Astrocyte (in vitro differentiated cells and primary cell): ENCODE data around the gene SLC9A9. TPM values are rescaled to one million over a fixed set of nuclear protein-coding genes. Genes with fewer than 3 reads are reported as not detected.

Source experiments
- DNase-seq: peaks from one replicate; pipeline ENCODE4 v3.0.0-alpha.2; 2010; ENCODE audit warnings: low read depth
- FAIRE-seq: peaks from 2 replicates; lab custom pipeline; 2011; peaks lifted over from hg19 to GRCh38; lab: Jason Lieb, UNC
- H2AFZ ChIP-seq: 2 replicates; pipeline ENCODE4 v1.6.0; 2012; ENCODE audit warnings: low read depth, low read length, inconsistent platforms
- H3K27ac ChIP-seq: 2 replicates; pipeline ENCODE4 v1.5.1; 2011; ENCODE audit warnings: low read depth, low read length, inconsistent platforms
- H3K27me3 ChIP-seq: 2 replicates; pipeline ENCODE4 v1.6.0; 2011; ENCODE audit warnings: low read length, inconsistent platforms; ENCODE audit not compliant: insufficient read depth
- H3K36me3 ChIP-seq: 2 replicates; pipeline ENCODE4 v1.5.1; 2011; ENCODE audit warnings: low read length, inconsistent platforms; ENCODE audit not compliant: insufficient read depth
- H3K4me1 ChIP-seq: 2 replicates; pipeline ENCODE4 v1.5.1; 2011; ENCODE audit warnings: low read length, inconsistent platforms; ENCODE audit not compliant: insufficient read depth
- H3K4me2 ChIP-seq: 2 replicates; pipeline ENCODE4 v1.6.0; 2012; ENCODE audit warnings: low read length, inconsistent platforms
- H3K4me3 ChIP-seq: 2 replicates; pipeline ENCODE4 v1.5.1; 2011; ENCODE audit warnings: low read depth, mild to moderate bottlenecking, low read length, inconsistent platforms; ENCODE audit not compliant: insufficient read depth
- H3K79me2 ChIP-seq: 2 replicates; pipeline ENCODE4 v1.6.0; 2012; ENCODE audit warnings: mild to moderate bottlenecking, low read length, inconsistent platforms; ENCODE audit not compliant: insufficient read depth
- H3K9ac ChIP-seq: 2 replicates; pipeline ENCODE4 v1.6.0; 2012; ENCODE audit warnings: mild to moderate bottlenecking, low read length, inconsistent platforms
- H3K9me3 ChIP-seq: 2 replicates; pipeline ENCODE4 v1.5.1; 2012; ENCODE audit warnings: low read depth, mild to moderate bottlenecking, low read length, inconsistent platforms; ENCODE audit not compliant: insufficient read depth
- H4K20me1 ChIP-seq: 2 replicates; pipeline ENCODE4 v1.6.0; 2012; ENCODE audit warnings: low read length, inconsistent platforms; ENCODE audit not compliant: insufficient read depth
- H3K27ac Mint-ChIP-seq: one replicate; pipeline ENCODE4 v1.8.0; 2021; ENCODE audit warnings: mild to moderate bottlenecking, mixed read lengths; ENCODE audit not compliant: unreplicated experiment
- H3K27me3 Mint-ChIP-seq: one replicate; pipeline ENCODE4 v1.8.0; 2021; ENCODE audit warnings: low read depth, mixed read lengths; ENCODE audit not compliant: unreplicated experiment
- H3K36me3 Mint-ChIP-seq: one replicate; pipeline ENCODE4 v1.8.0; 2021; ENCODE audit warnings: low read depth, mixed read lengths; ENCODE audit not compliant: unreplicated experiment
- H3K4me1 Mint-ChIP-seq: one replicate; pipeline ENCODE4 v1.8.0; 2021; ENCODE audit warnings: low read depth, mixed read lengths; ENCODE audit not compliant: unreplicated experiment
- H3K4me3 Mint-ChIP-seq: one replicate; pipeline ENCODE4 v1.8.0; 2021; ENCODE audit warnings: mild to moderate bottlenecking, moderate library complexity, mixed read lengths; ENCODE audit not compliant: unreplicated experiment
- H3K9me3 Mint-ChIP-seq: one replicate; pipeline ENCODE4 v1.8.0; 2021; ENCODE audit warnings: mild to moderate bottlenecking, mixed read lengths; ENCODE audit not compliant: unreplicated experiment
- CTCF ChIP-seq: IDR thresholded peaks from 2 replicates; pipeline ENCODE4 v1.5.1; 2011; ENCODE audit warnings: low read depth, mild to moderate bottlenecking, inconsistent platforms, low read length, moderate library complexity; ENCODE audit not compliant: insufficient read depth
- EZH2 ChIP-seq: IDR thresholded peaks from 2 replicates; pipeline ENCODE4 v1.6.1; 2012; ENCODE audit warnings: mild to moderate bottlenecking, low read length, inconsistent platforms; ENCODE audit not compliant: insufficient read depth
- total RNA-seq: library from RNA; stranded (reverse); gene quantifications from 2 replicates; pipeline ENCODE4 v1.2.1, GENCODE V29; 2021

SLC9A9 gene
- total RNA-seq, 1 donor from 2014 or later, result 1.5 TPM

- Histone ChIP-seq H3K9me3 (no peaks in the 10 kb centered on the region), H2AFZ (peak overlapping the region; percentile 19), H3K27ac (no peak overlapping the region), H3K79me2 (no peaks in the 10 kb centered on the region), H3K4me3 (no peak overlapping the region), H3K9ac (no peak overlapping the region), H3K36me3 (no peaks in the 10 kb centered on the region), H3K4me2 (peak overlapping the region; percentile 49), H3K4me1 (peaks cover 6% of the 10 kb centered on the region), H4K20me1 (no peaks in the 10 kb centered on the region), H3K27me3 (no peaks in the 10 kb centered on the region)
- H3K27me3 Mint-ChIP-seq, result no peaks in the 10 kb centered on the region
- no peaks in the 10 kb centered on the region for H3K9me3 Mint-ChIP-seq
- DNase-seq (peak; percentile 41), FAIRE-seq (no peak)
- no peak for TF ChIP-seq CTCF
- no peak for TF ChIP-seq EZH2
- no peak overlapping the region for H3K4me3 Mint-ChIP-seq
- no peaks in the 10 kb centered on the region for H3K36me3 Mint-ChIP-seq
- peaks cover 18% of the 10 kb centered on the region for H3K4me1 Mint-ChIP-seq
- no peak overlapping the region for H3K27ac Mint-ChIP-seq
Observed at GRCh38 chr3:143329567-143330211, 518.6 kb downstream of the SLC9A9 start.

- no peaks in the 10 kb centered on the region for H3K79me2 ChIP-seq
- no peaks in the 10 kb centered on the region for H3K36me3 ChIP-seq
- H3K9ac ChIP-seq, result no peak overlapping the region
- FAIRE-seq, result no peak
- no peaks in the 10 kb centered on the region for H3K9me3 ChIP-seq
- H3K27me3 ChIP-seq, result no peaks in the 10 kb centered on the region
- no peak overlapping the region for H3K27ac ChIP-seq
- TF ChIP-seq CTCF (no peak), EZH2 (no peak)
- H3K9me3 Mint-ChIP-seq, result no peaks in the 10 kb centered on the region
- H3K4me3 ChIP-seq, result no peak overlapping the region
- no peaks in the 10 kb centered on the region for H3K36me3 Mint-ChIP-seq
- no peaks in the 10 kb centered on the region for H4K20me1 ChIP-seq
- no peak overlapping the region for H3K4me2 ChIP-seq
- no peak overlapping the region for H3K4me3 Mint-ChIP-seq
- no peak overlapping the region for H3K27ac Mint-ChIP-seq
- peaks cover 18% of the 10 kb centered on the region for H3K4me1 Mint-ChIP-seq
- H3K4me1 ChIP-seq, result peaks cover 6% of the 10 kb centered on the region
- no peak overlapping the region for H2AFZ ChIP-seq
- no peak for DNase-seq
- H3K27me3 Mint-ChIP-seq, result no peaks in the 10 kb centered on the region
Observed at GRCh38 chr3:143328451-143328850, 519.8 kb downstream of the SLC9A9 start.

GRCh38 chr3:143326983-143327778, 521.1 kb downstream of the SLC9A9 start:
- no peak overlapping the region for H2AFZ ChIP-seq
- peaks cover 6% of the 10 kb centered on the region for H3K4me1 ChIP-seq
- no peaks in the 10 kb centered on the region for H3K27me3 ChIP-seq
- DNase-seq (no peak), FAIRE-seq (no peak)
- Mint-ChIP-seq H3K27ac (no peak overlapping the region), H3K9me3 (no peaks in the 10 kb centered on the region), H3K4me1 (peaks cover 17% of the 10 kb centered on the region), H3K27me3 (no peaks in the 10 kb centered on the region), H3K36me3 (no peaks in the 10 kb centered on the region), H3K4me3 (no peak overlapping the region)
- TF ChIP-seq EZH2 (no peak), CTCF (peak; percentile 18)
- no peak overlapping the region for H3K27ac ChIP-seq
- no peaks in the 10 kb centered on the region for H3K79me2 ChIP-seq
- H3K9ac ChIP-seq, result no peak overlapping the region
- H3K36me3 ChIP-seq, result no peaks in the 10 kb centered on the region
- no peaks in the 10 kb centered on the region for H4K20me1 ChIP-seq
- H3K4me3 ChIP-seq, result no peak overlapping the region
- H3K4me2 ChIP-seq, result no peak overlapping the region
- H3K9me3 ChIP-seq, result no peaks in the 10 kb centered on the region
